ENCODE data around the gene DUSP14.

Gene DUSP14

DNA sequence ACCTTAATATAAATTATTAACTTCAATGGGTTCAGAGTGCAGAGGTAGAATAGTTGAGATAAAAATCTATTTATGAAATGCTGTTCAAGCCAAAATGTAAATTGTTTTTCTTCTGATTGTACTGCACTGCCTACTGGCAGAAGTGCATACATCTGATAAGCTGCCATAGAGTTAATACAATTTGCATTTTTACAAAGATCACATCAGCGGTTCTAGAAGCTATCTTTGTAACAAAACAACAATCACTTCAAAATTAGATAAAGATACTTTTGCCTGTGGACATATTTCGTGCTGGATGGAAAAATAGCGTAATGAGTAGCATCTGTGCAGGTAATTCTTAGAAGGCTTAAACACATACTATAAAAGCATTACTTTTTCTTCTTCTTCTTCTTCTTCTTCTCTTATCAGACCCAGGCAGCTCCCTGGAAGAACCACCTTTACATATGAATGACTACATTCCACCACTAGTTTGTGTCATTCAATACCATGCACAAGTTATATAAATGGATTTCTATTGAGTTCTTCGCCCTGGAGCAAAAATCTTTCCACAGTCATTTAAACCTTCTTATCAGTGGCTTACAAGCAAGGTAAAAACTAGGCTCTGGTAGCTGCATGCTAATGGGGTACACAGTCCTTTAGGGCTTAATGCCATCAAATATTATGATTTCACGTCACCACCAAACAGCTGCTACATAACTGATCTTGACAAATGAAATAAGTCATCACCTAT lies 72.5 kb downstream of the DUSP14 start:
- DNase-seq (ENCODE audit: low read depth in 3 of 3), result no peak

Measured in stimulated activated CD4-positive, alpha-beta T cell treated with anti-CD3 and anti-CD28 coated beads, TNF-alpha, amount 100 ng/mL, for 48 hours (primary cell).